ENCODE measurements around the gene KRTAP3-1.

KRTAP3-1 gene

GRCh38 chr17:40974366-40974765 lies 34.6 kb downstream of the KRTAP3-1 start:
- no peak for DNase-seq

DNA sequence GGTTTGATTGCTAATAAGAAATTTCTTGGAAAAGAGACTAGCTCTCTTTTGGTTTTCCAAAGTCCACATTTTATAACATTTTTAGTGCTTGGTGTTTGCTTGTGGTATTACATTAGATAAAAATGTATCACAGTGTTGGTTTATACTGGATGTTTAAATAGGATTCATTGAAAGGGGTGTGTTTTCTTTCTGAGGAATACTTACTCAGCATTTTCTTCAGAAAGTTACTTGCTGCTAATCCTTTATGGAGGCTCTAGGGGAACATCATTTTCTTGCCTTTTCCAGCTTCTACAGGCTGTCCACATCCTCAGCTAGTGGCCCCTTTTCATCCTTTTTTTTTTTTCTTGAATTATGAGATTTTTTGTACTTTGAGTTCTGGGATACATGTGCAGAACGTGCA lies 41.3 kb downstream of the KRTAP3-1 start:
- DNase-seq = no peak

DNA sequence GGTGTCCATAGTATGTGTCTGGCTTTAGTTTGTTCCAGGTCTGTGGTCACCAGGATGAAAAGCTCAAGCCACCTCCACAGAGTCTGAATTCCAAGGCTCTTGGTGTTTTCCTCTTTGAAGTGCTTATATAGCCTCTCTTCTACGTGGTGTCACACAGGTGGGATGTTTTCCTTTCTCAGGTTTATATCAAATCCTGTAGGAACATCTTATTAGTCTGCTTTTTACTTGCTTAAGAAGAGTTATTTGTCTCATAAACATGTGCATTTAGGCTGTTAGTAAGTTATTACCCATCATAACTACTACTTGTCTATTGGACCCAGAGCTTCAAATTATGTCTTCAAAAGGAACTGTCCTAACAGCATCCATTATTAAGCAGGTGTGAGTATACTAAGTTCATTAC lies 42.1 kb downstream of the KRTAP3-1 start, which contains the start of gene KRT39:
Gene KRT39, minus strand, starts transcription at position 101 of the 400 bp plus-strand sequence. Its CDS starts 92 bp downstream, at position 9.
- DNase-seq = no peak

- no peak for DNase-seq
Observed at GRCh38 chr17:40963838-40964237, 45.1 kb downstream of the KRTAP3-1 start.

GRCh38 chr17:40962059-40962561 lies 46.8 kb downstream of the KRTAP3-1 start:
- DNase-seq = no peak

DNA sequence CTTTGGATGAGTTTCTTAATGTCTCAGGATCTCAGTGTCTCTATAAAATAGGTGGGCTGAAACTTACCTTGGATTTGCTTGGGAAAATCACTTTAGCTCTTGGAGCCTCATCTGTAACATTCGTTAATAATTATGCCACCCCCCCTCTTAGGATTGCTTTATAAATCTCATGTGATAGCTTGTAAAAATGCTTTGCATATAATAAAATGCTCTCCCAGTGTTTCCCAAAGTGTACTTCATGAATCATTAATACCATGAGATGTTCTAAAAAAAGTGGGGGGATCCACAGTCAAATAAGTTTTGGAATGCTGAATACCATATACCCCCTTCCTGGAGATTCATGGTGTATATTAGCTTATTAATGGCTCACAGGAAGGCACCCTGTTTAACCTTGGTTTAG lies 47.3 kb downstream of the KRTAP3-1 start:
- DNase-seq = no peak

- no peak for DNase-seq
Observed at GRCh38 chr17:40960144-40960543, 48.8 kb downstream of the KRTAP3-1 start.

Measured in T-helper 9 cell (primary cell).